RCC 7860 (cell line): ENCODE data around the gene ERMAP.
"Not testable (repeated sequence)": the region's sequence is repeated elsewhere in the genome, so short reads cannot be mapped to it uniquely, and the experiment has no call there.

ENCODE experiments used
- DNase-seq: peaks from one replicate; pipeline ENCODE4 v3.0.0-alpha.2; 2015; ENCODE audit warnings: low spot score
- FAIRE-seq: peaks from 2 replicates; lab custom pipeline; 2012; peaks lifted over from hg19 to GRCh38; lab: Jason Lieb, UNC

Gene ERMAP

GRCh38 chr1:42869751-42870150, 52.8 kb downstream of the ERMAP start:
- FAIRE-seq, DNase-seq: not testable (repeated sequence)

- not testable (repeated sequence) for DNase-seq, FAIRE-seq
These were observed 56.2 kb downstream of the ERMAP start for GRCh38 chr1:42873108-42873507.

- no peak for DNase-seq
- FAIRE-seq, result no peak
These were observed 56.7 kb downstream of the ERMAP start for GRCh38 chr1:42873670-42874069.

- DNase-seq (no peak), FAIRE-seq (no peak)
These were observed 59.1 kb downstream of the ERMAP start for GRCh38 chr1:42876009-42876408.

- FAIRE-seq (no peak), DNase-seq (no peak)
These were observed 60.5 kb downstream of the ERMAP start for GRCh38 chr1:42877380-42877779.

- no peak for FAIRE-seq
- no peak for DNase-seq
These were observed 63.5 kb downstream of the ERMAP start for GRCh38 chr1:42880384-42880783.

GRCh38 chr1:42886046-42886739, 69.3 kb downstream of the ERMAP start:
- FAIRE-seq, result no peak
- DNase-seq, result no peak

GRCh38 chr1:42886800-42887199, 69.9 kb downstream of the ERMAP start:
- DNase-seq (no peak), FAIRE-seq (no peak)

GRCh38 chr1:42887366-42887765, 70.4 kb downstream of the ERMAP start:
- FAIRE-seq, result no peak
- no peak for DNase-seq

GRCh38 chr1:42888013-42888633, 71.2 kb downstream of the ERMAP start:
- FAIRE-seq (no peak), DNase-seq (no peak)

GRCh38 chr1:42889264-42889663, 72.3 kb downstream of the ERMAP start:
- FAIRE-seq, result no peak

GRCh38 chr1:42891465-42892138, 74.7 kb downstream of the ERMAP start:
- no peak for FAIRE-seq
- no peak for DNase-seq

More at GRCh38 chr1:42889264-42889663, 72.3 kb downstream of the ERMAP start:
- no peak for DNase-seq
